ENCODE results near the gene CNP.
"Not testable (repeated sequence)": the region's sequence is repeated elsewhere in the genome, so short reads cannot be mapped to it uniquely, and the experiment has no call there.

CNP gene

GRCh38 chr17:42010266-42010680 is 43.7 kb downstream of the CNP start:
- not testable (repeated sequence) for DNase-seq

DNA sequence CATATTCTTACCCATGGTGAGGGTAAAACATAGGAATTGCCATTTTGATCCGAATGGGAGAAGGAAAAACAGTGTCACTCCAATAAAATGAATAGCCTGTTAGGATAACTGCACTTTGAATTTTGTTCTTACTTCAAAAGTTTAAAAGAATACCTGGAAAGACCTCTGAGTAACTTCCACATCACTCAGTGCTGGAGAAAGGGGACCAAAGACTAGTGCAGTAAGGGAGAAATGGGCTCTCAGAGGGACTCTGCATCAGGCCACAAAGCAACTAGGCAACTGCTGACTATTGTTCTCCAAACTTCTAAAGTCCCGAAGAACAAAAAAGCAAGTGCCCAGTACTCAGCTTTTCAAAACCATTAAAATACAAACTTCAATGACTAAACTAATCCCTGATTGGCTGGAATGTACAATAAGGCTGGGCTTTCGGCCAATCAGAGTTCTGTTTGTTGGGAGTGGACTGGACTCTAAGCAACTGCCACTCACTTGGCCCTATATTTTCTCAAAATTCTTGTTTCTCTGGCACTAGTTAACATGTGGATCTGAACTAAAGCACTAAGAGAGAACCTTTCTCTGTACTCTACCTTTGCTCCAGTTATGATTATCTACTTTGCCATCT is 44.4 kb downstream of the CNP start:
- DNase-seq = no peak

- not testable (repeated sequence) for DNase-seq
Observed at GRCh38 chr17:42012363-42012762, 45.8 kb downstream of the CNP start.

GRCh38 chr17:42013740-42014139 is 47.1 kb downstream of the CNP start:
- not testable (repeated sequence) for DNase-seq

DNA sequence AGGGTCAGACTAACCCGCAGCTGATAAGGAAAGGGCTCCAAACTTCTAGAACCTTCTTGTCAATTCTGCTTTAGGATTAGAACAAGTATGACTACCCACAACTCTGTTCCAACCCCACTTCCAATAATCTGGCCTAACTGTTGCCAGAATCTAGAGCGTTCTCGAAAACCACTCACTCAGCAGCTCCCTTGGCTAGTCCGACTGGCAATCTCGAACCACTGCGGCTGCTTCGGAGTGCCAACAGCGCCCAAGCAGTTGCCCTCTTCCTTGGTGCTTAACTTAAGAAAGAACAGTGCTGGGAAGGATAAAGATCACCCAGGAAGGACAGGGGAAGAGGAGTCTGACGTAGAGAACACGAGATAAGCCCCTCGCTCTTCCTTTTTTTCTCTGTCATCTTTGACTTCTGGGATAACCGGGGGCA is 49.8 kb downstream of the CNP start:
- no peak for DNase-seq

DNA sequence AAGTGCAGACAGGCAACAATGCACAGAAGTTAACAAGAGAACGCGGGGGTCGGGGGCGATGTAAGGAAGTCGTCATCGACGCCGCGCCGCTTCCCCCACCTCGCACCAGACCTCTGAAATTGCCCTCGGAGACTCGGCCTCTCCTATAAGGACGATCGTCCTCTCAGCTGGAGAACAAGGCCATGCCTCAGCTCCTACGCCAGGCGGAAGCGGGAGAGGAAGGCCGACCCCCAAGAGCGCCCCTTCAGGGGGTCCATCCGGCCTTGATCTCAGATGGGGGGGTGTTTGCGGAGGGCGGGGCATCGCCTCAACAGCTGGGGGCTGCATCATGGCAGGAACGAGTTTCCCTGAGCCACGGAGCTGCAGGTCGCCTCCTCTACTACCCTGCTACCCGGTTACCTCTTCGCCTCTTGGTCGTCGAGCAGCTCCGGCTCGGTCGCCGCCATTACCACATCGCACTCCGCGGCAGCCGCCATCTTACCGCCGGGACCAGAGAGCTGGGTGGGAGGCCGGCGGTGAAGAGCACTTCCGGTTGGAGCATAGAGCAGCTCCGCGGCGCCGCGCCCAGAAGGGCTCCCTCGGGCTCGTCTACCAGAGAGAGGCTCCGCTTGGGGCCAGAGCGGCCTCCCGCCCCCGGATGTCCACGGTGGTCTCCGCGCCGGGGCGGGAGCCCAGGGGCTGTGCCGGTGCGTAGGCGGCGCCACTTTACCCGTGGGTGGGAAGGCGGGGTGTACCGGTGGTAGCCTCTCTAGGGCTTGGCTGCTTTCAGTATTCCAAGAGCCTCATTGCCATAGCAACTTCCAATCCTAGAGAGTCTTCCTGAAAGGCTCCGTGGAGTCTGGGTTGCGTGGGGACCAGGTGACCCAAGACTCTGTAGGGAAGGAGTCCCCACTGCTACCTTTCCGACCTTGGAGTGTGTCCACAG is 50.6 kb downstream of the CNP start, which contains the start of gene DNAJC7:
Gene DNAJC7 (minus strand): TSS at position 499 of the 925 bp plus-strand sequence. CDS start 23 bp downstream, at position 476.
- peak; percentile 87 for DNase-seq

DNA sequence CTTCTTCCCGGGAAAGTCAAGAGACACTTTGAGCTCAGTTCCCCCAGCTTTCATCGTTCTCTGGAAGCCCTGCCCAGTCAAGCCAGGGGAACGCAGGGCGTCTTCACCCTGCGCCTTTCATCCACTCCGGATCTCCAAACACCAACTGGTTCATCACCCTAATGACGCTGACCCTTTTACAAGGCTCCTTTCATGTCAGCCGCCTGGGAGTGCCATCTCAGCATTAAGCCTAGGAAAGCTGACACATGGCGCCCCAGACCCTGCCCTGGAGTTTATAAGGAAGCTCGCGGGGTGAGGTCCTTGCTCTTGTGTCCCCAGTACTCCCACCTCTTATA is 51.2 kb downstream of the CNP start:
- no peak for DNase-seq

GRCh38 chr17:42018339-42018738 is 51.7 kb downstream of the CNP start:
- DNase-seq = no peak

DNA sequence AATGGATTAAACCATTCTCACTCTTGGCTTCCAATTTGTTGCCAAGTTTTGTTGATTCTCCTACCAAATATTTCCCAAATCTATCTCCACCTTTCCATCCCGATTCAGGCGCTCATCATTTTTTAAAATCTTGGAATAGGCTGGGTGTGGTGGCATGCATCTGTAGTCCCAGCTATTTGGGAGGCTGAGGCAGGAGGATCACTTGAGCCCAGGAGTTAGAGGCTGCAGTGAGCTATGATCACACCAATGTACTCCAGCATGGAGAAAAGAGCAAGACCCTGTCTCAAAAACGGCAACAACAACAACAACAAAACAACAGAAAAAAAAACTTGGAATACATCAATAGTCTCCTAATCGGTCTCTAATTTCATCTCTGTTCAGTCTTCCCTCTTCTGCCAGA is 52.4 kb downstream of the CNP start:
- no peak for DNase-seq

GRCh38 chr17:42019509-42020404 is 53.2 kb downstream of the CNP start, which contains the start of gene NKIRAS2:
NKIRAS2 (plus strand) TSS chr17:42020090; CDS start chr17:42021578, 1,488 bp downstream.
- DNase-seq = peak; percentile 80

GRCh38 chr17:42020845-42021244 is 54.2 kb downstream of the CNP start:
- DNase-seq = not testable (repeated sequence)

- DNase-seq = no peak
Observed at GRCh38 chr17:42023524-42024349, 57.1 kb downstream of the CNP start.

DNA sequence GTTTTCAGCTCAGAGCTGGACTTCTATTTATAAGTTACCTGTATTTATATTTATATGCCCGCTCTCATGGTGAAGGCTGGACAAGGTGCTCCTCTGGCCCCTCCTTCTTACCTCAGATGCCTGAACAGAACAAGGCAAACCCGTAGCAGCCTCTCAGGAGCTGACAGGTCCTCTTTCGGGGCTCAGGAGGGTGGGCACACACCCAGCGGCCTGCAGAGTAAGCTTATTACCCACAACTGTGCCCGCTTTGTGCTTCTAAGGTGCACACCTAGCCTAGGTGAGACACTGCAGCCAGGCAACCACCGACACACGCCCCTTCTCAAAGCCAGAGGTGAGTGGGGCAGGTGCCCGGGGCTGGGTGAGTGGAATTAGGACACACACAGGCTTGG is 58.6 kb downstream of the CNP start:
- DNase-seq = no peak

- DNase-seq = no peak
Observed at GRCh38 chr17:42025936-42026335, 59.3 kb downstream of the CNP start.

- no peak for DNase-seq
Observed at GRCh38 chr17:42026857-42027589, 60.4 kb downstream of the CNP start.

All from amniotic stem cell (primary cell).